NCI-H2196 treated with DMSO at 0.1 percent for 48 hours (cell line): ENCODE measurements around the gene BGLAP.

Experiments
- DNase-seq: peaks from one replicate; lab custom pipeline; 2025; ENCODE audit not compliant: unreplicated experiment; lab: John Stamatoyannopoulos, UW

Gene BGLAP

DNA sequence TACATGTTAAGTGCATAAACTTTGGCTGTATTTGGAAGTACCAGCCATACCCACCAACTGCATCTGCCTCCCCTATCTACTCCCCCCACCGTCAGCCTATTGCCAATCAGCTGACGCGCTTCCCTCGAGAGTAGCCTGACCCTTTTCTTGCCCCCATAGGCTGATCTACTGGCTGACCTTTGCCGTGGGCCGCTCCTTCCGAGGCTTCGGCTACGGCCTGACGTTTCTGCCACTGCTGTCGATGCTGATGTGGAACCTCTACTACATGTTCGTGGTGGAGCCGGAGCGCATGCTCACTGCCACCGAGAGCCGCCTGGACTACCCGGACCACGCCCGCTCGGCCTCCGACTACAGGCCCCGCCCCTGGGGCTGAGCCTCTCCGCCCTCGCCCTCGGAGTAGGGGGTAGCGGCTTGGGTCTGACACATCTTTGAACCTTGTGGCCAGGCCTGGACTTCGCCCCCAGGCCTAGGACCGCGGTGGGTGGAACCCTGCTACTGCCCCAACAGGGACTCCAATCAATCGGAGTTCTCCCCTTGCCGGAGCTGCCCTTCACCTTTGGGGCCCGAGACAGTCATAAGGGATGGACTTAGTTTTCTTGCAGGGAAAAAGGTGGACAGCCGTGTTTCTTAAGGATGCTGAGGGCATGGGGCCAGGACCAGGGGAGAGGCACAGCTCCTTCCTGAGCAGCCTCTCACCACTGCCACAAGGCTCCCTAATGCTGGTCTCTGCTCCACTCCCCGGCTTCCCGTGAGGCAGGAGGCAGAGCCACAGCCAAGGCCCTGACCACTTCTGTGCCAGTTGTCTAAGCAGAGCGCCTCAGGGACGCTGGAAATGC lies 49.5 kb downstream of the BGLAP start:
- peak; percentile 38 for DNase-seq
